Activated naive CD4-positive, alpha-beta T cell (primary cell): ENCODE results near the gene TTYH2.

Experiments used
- DNase-seq, 4 experiments: peaks; one replicate each; lab custom pipeline; 2025; lab: John Stamatoyannopoulos, UW

The TTYH2 gene

DNA sequence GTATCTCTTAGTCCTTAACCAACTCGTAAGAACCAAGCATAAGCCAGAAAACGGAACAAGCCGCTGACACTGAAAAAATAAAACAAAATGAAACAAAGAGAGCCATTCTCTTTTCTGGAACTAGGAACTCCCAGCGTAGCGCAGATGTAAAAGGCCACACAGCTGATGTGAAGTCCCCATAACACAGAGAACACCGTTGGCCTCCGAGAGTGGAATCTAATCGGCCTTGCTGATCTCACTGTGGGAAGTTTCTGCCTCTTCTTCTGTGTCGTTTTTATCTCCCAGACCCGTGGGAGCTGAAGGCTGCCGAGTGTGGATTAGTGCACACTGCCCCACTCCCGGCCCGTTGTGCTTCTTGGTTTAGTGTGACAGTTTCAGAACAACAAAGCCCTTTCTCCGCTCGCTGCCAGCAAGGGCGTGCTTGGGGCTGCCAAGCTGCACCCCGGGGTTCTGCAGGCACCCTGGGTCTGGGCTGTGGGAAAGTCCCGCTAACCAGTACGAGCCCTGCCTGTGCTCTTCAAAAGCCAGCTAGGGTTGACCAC lies 21.7 kb downstream of the TTYH2 start:
- DNase-seq: no peak

GRCh38 chr17:74235911-74236371 lies 22.6 kb downstream of the TTYH2 start:
- no peak for DNase-seq

GRCh38 chr17:74237321-74237720 lies 23.9 kb downstream of the TTYH2 start:
- DNase-seq: no peak

DNA sequence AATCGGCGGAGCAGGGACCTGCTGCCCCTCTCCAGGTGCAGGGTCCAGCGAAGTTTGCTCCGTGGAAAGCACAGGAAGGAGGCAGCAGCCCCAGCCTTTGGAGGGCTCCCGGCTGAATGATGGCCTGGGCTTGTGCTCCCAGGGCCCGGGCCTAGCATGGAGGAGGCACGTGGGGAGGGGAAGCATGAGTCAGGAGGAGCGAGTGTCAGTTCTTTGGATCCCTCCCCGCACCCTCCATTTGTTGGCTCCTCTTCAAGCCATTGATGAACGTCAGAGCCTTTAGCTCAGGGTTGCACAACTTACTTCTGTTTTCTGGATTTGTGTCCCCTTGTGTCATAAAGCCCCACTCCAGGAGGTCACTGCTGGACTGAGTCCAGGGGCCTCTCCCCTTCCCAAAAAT lies 25.8 kb downstream of the TTYH2 start:
- no peak for DNase-seq

DNA sequence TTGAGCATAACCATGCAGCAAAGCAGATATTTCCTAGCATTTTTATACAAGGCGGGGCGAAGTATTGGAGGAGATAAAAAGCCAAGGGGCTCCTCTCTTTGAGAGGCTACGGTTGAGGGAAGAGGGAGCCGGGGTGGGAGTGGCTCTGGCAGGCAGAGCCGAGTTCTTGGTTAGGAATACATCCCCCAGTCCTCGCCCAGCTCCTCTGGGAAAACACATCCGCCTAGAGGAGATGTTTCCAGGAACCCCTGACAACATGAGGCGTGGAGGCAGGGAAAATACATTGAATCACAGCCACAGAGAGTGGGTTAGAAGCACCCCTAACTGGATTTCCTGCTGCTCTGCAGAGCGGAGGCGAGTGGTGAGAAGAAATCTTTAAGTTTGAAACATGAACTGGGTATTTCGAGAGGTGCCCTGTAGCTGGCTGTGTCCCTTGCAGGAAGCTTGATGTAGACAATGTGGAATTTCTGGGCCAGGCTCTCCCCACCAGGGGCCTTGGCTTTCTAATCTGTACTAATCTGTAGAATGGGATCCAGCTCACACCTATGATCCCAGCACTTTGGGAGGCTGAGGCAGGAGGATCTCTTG lies 27.3 kb downstream of the TTYH2 start:
- no peak for DNase-seq

GRCh38 chr17:74241431-74241830 lies 28.1 kb downstream of the TTYH2 start:
- no peak for DNase-seq

DNA sequence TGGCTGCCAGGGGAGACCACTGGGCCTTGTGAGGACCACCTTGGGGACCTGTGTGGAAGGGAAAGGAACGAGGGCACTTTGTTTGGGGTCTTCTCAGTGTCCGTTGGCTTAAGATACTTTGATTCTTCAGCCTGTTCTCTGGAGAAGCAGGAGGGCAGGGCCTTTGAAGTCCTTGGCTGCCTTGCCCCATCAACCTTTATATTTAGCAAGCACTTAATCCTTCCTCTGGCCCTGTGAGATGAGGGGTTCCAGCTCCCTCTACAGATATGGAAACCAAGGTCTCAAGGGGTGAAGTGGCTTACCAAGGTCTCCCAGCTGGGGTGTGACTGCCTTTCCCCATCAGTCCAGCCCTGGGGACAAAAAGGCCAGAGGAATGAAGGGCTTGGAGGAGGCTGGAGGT lies 28.5 kb downstream of the TTYH2 start:
- DNase-seq: no peak

- DNase-seq: no peak
Observed at GRCh38 chr17:74243013-74243755, 29.8 kb downstream of the TTYH2 start.

GRCh38 chr17:74244128-74244527 lies 30.8 kb downstream of the TTYH2 start:
- DNase-seq: no peak

DNA sequence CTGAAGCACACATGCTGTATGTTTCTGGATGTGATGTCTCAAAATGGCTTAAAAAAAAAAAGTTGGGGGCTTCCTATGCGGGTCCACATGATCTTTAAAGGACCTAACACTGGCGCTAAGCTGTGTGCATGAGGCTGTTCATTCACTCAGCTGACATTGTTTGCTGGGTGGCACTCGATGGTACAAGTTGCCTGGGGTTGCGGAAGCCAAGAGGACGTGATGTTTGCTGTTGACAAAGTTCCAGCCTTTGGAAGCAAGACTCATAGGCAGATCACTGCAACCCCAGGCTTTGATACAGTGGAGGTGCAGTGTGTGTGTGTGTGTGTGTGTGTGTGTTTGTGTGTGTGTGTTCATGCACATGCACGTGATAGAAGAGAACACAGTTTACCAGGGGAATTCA lies 31.2 kb downstream of the TTYH2 start:
- no peak for DNase-seq

DNA sequence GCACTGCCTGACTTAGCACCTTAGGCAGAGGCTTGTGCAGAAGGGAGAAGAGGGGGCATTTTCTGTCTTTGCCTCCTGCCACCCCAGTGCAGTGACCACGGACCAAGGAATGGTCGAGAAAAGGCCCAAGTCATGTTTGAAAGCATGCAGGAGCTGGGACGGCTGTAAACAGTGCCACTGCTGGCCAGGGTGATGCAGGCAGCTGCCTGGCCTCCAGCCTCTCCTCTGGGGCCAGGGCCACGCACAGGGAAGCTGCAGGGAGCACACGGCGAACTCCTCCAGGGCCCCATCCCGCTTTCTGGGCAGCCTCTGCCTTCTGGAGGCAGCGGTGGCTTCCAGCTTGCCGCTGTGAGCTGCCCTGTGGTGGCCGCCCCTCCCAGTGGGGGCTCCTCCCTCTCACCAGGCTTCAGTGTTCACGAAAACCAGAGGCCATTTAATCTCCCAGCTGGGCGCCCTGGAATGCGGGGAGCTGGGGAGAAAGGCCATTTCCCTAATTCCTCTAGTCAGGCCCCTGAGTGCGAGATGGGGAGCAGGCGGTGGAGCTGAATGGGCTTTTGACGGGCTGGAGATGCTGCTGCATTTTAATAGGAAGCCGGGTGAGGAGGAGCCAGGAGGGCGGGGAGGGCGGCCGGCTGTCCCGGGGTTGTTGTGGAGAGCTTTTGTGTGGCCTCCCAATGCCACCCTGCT lies 31.9 kb downstream of the TTYH2 start:
- DNase-seq: no peak

- no peak for DNase-seq
Observed at GRCh38 chr17:74245871-74246270, 32.5 kb downstream of the TTYH2 start.

DNA sequence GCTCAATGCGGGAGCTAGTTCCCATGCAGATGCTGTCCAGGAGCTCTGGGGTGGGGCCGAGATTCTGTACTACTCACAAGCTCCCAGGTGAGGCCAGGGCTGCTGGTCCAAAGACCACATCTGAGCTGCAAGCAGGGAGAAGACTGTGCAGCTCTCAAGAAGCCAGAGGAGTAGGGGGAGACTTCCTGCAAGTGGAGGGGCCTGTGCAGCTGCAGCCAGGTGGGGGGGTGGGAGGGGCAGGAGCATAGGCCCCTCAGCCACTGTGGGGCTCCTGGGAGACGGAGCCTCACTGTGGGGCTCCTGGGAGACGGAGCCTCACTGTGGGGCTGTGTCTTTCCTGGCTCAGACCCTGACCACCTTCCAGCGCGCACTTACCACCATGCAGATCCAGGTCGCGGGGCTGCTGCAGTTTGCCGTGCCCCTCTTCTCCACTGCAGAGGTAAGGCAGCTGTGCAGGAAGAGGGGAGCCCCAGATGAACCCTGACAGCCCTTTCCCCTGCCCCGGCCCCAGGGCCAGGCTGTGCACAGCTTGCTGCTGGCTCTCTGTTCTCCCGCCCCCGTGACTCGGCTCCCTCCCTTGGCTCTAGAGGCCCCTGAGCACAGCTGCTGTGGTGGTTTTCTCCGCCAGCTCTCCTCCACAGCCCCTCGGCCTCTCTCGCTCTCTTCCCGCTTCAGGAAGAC lies 36.4 kb downstream of the TTYH2 start:
- no peak for DNase-seq

DNA sequence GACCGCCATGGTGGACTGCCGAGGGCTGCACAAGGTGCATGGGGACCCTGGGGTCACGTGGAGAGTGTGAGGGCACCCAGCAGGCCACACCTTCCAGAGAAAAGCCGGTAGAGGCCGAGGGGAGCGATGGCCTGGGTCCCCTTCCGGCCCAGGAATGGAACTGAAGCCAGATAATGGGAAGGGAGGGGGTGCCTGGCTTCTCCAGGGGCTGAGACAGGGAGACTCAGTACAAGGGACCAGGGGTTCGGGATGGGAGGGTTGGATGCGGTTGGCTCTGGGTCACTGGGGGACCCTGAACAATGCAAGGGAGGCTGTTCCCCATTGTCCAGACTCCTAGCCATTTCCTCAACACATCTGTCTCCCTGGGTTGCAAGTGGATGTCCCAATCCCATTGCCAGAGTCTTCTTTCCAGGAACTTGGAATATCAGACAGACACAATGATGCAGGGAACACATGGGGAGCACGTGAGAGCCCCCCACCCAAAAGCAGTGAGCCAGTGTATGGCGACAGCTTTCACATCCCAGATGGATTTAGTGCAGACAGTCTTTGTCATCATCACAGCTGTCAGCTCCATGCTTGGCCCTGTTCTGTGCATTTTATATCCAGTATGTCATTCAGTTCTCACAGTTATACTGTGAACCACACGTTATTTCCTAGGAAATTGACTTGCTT lies 37.1 kb downstream of the TTYH2 start:
- DNase-seq: no peak

DNA sequence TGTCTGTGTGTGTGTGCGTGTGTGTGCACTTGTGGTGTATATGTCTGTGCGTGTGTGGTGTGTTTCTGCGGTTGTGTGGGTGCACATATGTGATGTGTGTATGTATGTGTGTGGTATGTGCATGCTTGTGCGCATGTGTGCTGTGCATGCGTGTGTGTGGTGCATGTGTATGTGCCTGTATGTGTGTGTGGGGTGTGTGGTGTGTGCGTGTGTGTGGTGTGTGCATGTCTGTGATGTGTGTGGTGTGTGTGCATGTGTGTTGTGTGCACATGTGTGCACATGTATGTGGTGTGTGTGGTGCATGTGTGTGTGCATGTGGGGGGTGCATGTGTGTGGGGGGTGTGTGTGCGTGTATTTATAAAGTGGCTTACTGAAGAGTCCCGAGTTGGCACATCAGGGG lies 37.7 kb downstream of the TTYH2 start:
- DNase-seq: no peak

DNA sequence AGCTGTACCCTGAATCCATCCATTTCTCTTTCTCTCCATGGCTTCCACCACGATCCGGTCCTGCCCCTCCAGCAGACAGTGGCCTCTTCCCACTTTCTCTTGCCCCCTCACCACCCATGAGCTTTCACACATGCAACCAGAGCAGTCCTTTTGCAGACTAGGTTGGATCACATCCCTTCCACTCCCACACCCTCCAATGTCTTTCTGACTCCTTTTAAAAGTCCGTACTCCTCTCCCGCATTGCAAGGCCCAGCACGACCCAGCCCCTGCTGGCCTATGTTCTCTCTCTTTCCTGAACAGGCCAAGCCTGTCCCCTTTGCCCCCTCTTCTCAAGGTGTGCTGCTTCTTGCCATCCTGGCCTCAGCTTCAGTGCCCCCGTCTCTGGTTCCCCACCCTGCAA lies 38.2 kb downstream of the TTYH2 start:
- no peak for DNase-seq

GRCh38 chr17:74252211-74252610 lies 38.8 kb downstream of the TTYH2 start:
- DNase-seq: no peak

GRCh38 chr17:74253036-74253435 lies 39.7 kb downstream of the TTYH2 start:
- DNase-seq: no peak

DNA sequence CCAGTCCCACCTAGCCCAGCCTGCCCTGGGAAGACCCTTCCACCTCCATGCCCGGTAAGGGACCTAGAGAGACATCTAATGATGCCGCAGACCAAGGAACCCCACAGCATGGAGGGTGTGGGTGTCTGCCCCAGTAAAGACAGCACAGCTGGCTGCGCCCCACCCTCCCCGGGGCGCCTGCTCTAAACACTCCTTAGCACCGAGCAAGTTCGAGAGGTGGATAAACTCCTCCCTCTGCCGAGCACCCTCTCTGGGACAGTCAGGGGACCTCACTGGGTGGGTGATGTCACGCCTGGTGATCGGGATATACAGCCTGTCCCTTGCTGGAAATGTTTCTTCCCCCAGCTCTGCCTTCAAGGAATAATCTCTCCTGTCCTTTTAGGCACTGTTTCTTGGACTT lies 43.9 kb downstream of the TTYH2 start:
- no peak for DNase-seq

GRCh38 chr17:74259667-74260524 lies 46.5 kb downstream of the TTYH2 start:
- DNase-seq: no peak

DNA sequence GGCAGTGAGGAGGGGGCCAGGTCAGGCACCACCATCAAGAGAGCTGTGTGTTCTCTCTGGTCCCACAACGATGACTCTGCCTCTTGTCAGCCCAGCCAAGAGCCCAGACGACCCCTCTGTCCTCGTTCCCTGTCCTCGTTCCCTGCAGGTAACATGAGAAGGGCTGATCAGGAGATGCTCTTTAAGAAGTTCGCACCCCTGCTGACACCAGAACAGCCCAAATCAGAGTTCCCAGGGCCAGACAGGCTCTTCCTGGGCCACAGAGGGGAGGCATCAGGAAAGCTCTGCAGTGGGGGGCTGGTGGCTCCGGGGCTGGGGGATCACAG lies 47.1 kb downstream of the TTYH2 start:
- no peak for DNase-seq
